Activated CD8-positive, alpha-beta memory T cell treated with anti-CD3 and anti-CD28 coated beads, Interleukin-2, amount 50 U/mL, for 48 hours (primary cell): ENCODE measurements around the gene ZSCAN10.

Source experiments
- DNase-seq: peaks from one replicate; pipeline ENCODE4 v3.0.0-alpha.2; 2020

ZSCAN10 gene

DNA sequence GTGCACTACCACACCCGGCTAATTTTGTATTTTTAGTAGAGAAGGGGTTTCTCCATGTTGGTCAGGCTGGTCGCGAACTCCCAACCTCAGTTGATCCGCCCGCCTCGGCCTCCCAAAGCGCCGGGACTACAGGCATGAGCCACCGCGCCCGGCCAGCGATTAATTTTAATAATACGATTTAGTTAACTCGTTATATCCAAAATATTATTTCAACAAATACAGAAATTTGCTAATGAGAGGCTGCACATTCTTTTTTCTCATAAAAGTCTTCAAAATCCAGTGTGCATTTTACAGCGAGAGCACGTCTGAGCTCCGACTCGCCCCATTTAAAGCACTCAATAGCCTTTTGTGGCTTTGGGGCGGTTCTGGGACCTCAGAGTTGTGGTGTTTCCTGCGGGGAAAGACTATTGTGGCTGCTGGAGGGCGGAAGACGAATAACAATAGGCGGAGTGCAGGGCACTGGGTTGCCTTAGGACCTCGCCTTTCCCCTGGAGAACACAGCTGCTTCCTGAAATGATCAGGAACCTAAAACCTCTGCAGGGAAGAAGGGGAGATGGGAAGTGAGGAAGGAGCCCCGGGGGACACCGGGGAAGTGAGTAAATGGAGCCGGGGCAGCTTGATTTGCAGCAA lies 2.9 kb upstream of the ZSCAN10 start:
- DNase-seq = no peak

DNA sequence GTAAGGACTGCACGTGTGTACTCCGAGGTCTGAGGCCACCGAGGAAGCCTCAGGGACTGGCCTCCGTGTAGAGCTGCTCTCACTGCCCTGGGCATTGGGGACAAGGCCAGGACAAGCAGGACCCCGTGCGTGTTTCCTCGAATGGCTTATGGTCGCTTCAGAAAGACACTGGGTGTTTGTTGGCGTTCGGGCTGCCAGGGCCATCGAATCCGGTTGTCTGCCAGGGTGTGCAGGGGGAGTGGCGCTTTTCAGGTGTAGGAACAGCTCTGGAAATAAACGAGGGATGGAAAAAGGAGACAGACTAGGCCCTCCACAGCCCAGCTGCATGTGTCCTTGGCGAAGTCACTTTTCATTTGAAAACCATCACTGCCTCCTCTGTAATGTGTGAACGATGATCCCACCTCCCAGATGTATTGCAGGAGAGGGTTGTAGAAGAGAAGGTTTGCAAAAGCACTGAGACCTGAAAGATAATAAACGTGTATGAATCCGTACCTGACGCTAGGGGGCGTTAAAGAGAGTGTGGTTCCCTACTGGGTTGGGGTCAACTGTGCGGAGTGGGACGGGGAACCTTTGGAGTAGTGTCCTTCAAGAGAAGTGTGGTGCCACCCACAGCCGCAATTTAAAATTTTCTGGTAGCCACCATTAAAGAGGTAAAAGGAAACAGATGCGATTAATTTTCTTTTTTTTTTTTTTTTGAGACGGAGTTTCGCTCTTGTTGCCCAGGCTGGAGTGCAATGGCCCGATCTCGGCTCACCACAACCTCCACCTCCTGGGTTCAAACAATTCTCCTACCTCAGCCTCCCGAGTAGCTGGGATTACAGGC lies 2.1 kb upstream of the ZSCAN10 start:
- DNase-seq = peak; percentile 74

DNA sequence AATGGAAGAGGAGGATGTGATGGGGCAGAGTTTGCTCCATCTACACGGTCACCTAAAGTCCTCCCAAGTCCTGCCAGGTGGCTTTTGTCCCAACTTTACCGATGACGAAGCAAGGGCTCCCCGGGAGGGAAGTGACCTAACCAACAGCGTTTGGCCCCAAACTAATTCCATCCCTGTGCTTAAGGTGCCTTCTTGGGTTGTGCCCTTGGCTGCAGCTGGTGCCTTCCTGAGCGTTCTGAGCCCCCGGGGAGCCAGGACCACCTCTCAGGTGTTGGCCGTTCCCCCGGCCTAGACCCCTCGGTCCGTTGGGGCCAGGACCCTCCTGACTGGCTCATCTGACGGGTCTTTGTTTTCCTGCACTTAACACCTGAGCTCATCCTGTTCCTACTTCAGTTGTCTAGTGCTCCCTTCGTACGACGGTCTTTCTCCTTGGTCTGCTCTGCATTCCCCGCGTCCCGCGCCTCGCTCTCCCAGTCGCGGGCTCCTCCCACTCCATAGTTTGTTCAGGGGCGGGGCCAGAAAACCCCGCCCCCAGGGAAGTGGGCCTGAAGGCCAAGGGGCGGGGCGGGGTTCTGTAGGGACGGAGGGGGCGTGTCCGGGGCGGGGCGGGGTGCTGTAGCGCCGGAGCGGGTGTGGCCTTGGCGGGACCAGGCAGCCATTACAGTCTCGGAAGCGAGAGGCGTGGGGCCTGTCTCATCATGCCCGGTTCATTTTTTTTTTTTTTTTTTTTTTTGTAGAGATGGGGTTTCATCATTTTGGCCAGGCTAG lies 822 bp upstream of the ZSCAN10 start:
- peak; percentile 95 for DNase-seq

DNA sequence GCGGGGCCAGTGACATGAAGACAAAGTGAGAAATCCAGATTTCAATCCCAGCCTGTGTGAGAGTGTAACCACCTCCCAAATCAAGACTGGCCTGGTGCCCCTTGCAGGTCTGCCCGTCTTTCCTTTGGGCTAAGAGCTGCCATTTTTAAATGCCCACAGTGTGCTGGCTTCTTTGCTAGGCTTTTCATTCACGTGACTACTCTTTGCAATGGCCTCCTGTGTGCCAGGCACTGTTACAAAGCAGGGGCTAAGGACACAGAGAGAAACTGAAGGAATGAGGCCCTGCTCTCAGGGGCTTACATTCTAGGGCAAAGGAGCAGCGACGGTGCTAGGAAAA lies 269 bp upstream of the ZSCAN10 start:
- no peak for DNase-seq

DNA sequence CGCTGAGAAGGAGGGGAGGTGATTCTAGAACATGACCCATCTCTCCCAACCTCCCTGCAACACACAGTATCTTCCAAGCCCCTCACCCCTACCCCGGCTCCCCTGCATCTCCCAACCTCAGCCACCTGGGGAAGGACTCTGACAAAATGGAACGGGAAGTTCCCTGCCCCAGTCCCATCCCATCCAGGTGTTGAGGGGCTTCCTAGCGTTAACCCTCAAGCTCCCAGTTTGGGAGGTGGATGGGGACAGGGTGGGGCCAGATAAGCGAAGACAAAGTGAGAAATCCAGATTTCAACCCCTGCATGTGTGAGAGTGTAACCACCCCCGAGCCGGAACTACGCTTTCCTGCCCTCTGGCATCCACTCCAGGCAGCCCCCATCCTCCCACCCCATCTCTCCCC lies 1.8 kb downstream of the ZSCAN10 start:
- DNase-seq = no peak

DNA sequence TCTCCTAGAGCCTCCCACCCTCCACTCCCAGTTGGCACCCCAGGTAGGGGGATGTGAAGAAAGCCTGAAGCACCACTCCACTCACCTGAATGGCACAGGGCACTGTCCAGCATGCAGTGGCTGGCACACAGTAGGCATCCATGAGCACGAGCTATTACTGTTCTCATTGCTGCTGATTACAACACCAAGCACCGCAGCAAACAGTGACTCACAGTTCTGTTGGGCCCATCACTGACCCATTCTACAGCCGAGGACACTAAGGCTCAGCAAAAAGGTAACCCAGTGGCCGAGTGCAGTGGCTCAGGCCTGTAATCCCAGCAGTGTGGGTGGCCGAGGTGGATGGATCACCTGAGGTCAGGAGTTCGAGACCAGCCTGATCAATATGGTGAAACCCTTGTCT lies 2.7 kb downstream of the ZSCAN10 start:
- no peak for DNase-seq

DNA sequence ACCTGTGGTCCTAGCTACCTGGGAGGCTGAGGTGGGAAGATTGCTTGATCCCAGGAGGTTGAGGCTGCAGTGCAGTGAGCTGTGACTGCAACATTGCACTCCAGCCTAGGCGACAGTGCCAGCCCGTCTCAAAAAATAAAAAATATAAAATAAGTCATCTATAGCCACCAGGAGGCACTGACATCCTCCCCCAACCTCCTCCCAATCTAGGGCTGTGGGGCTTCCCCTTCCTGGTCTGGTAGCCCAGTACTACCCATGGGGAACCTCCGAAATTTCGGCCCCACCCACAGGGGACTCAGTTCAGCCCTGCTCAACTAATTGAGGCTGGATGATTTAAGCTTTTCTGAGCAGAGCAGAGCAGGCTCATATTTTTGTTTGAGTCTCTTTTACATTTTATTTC lies 3.2 kb downstream of the ZSCAN10 start:
- peak; percentile 72 for DNase-seq

DNA sequence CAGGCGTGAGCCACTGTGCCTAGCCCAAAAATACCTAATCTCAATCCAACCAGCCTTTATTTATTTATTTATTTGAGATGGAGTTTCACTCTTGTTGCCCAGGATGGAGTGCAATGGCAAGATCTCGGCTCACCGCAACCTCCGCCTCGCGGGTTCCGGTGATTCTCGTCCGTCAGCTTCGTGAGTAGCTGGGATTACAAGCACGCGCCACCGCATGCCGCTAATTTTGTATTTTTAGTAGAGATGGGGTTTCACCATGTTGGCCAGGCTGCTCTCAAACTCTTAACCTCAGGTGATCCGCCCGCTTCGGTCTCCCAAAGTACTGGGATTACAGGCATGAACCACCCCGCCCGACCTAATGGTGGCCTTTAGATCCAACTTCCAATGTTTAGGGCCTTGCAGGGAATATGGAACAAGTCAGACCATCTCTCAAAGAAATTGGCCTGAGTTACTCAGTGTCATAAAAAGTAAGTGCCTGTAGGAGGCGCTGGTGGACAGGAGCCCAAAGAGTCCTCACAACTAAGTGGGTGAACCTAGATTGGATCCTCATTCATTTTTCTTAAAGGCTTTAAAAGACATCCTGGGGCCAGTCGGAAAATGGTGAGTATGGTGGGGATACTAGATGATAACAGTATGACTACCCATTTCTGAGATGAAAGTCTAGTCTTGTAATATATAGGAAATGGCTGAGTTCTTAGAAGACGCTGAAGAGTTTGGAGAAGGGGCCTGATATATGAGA lies 4.6 kb downstream of the ZSCAN10 start:
- DNase-seq = no peak

DNA sequence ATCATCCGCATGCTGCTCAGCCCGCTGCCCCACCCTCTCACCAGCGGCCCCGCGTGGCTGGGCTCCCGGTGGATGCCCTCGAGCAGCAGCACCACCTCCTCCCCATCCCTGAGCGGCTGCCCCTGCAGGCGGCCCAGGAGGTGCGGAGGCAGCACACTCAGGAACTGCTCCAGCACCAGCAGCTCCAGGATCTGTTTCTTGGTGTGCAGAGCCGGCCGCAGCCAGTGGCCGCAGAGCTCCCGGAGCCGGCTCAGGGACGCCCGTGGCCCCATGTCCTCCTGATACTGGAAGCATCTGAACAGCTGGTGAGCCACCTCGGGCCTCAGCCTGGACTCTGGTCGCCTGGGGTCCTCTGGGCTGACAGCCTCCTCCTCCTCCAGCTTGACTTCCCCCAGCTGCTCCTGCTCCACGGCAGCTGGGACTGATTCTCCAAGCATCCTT lies 6.6 kb downstream of the ZSCAN10 start:
- no peak for DNase-seq

DNA sequence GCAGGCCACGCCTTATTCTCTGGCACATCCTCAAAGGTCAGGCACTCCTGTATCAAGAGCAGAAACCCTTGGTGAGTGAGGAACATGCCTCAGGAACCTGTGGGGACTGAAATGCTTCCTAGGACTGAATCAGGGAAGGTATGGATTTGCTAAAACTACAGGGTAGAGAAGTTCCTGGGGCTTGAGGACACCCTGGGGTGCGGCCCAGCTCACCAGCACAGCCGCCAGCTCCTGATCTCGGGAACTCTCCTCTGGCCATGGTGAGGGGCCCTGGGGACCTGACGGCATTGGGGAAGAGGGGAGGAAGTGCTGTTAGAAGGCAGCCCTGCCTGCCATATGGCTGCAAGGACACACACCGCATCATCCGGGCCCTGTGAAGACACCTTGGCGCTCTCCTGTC lies 7.5 kb downstream of the ZSCAN10 start:
- DNase-seq = no peak

DNA sequence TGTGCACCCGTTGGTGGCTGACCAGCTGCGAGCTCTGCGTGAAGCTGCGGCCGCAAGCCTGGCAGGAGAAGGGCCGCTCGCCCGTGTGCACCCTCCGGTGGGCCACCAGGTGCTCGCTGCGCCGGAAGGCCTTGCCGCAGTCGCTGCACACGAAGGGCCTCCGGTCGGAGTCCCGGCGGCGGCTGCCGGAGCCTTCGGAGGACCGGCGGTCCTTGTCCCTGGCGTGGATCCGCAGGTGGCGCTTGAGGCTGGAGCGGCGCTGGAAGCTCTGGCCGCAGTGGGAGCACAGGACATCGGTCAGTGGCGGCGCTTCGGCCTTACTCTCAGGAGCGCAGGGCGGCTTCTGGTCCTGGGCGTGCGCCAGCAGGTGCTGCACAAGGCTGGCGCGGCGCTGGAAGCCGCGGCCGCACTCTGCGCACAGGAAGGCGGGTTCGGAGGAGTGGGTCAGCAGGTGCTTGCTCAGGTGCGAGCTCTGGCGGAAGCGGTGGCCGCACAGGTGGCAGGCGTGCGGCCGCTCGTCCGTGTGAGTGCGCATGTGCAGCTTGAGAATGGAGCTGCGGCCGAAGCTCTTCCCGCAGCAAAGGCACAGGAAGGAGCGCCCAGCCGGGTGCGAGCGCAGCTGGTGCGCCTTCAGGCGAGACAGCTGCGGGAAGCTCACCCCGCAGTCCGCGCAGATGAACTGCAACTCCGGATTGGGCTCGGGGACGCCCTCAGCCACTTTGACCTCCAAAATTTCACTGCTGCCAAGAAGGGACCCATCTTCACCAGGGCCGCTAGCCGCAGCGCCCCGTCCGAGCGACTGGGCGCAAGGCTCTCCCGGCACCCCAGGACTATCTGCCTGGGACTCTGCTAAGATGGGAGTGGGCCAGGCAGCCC lies 9.1 kb downstream of the ZSCAN10 start:
- no peak for DNase-seq

DNA sequence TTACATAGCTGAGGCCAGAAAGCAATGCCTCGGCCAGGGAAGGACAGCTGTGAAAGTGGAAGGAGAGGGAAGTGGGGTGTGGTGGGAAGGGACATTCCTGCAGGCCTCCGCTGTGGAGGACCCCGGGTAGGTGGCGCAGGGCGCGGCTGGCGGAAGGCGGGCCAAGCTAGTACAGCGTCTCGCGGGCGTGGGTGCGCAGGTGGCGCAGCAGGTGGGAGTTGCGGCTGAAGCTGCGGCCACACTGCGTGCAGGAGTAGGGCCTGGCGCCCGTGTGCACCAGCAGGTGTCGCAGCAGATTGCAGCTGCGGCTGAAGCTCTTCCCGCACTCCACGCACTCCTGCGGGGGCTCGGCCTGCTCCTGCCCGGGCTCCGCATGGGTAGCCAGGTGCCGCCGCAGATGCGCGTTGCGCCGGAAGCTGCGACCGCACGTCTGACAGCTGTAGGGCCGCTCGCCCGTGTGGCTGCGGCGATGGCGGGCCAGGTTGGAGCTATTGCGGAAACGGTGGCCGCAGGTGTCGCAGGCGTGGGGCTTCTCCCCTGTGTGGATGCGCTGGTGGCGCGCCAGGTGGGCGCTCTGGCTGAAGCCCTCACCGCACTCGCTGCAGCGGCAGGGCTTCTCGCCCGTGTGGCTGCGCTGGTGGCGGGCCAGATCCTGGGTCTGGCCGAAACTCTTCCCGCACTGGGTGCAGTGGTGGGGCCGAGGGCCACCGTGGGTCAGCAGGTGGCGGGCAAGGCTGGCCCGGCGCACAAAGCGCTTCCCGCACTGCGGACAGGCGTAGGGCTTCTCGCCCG lies 10.0 kb downstream of the ZSCAN10 start:
- DNase-seq = no peak

DNA sequence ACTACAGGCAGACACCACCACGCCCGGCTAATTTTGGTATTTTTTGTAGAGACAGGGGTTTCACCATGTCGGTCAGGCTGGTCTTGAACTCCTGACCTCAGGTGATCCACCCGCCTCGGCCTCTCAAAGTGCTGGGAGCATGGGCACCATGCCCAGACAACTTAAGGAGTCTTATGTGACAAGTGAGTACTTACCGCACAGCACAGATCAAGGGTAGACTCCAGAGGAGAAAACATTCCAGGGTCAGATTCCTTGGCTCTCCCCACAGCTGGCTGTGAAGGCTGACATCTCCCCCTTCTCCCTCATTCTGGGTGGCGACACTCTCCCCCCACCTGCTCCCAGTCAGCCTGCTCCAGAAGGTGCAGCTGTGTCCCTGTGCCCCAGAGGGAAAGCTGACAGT lies 10.6 kb downstream of the ZSCAN10 start:
- DNase-seq = no peak

DNA sequence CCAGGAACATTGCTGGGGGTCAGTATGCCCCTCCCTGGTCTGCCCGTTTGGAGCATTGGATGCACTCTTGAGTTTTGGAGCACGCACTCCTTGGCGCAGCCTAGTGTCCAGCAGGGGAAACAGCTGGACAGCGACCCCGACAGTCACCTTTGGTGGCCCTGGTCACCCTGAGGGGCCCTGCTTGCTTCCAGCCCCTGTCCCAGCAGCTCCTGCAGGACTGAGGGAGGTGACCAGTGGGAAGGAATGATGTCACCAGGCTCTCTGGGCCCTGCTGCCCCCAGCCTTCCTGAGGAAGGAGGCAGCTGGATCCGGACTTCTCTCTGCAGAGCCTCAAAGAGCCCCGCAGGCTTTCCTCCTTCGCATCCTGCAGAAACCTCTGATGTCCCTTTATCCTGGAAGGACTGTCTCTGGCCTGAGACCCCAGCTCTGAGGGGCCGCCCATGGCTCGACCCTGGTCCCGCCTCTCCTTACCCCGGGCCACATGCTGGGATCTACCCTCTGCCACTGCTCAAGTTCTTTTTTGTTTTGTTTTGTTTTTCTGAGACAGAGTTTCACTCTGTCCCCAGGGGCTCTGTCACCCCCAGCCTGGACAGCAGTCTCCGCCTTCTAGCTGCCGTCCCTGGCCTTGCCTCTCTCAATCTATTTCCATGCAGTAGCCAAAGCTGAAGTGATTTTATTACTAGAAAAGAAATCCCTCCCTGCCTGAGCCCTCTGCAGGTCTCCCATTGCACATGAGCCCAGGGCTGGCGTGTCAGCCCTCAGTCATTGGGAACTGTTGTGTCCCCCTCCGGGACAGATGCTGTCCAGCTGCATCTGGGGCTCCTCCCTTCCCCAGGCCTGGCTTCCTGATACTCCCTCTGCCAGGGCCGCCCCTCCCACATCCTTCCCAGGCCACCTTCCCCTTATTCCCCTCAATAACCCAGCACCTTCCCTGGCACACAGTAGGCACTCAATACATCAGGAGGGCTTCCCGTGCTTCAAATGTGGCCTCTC lies 11.6 kb downstream of the ZSCAN10 start:
- DNase-seq = no peak

DNA sequence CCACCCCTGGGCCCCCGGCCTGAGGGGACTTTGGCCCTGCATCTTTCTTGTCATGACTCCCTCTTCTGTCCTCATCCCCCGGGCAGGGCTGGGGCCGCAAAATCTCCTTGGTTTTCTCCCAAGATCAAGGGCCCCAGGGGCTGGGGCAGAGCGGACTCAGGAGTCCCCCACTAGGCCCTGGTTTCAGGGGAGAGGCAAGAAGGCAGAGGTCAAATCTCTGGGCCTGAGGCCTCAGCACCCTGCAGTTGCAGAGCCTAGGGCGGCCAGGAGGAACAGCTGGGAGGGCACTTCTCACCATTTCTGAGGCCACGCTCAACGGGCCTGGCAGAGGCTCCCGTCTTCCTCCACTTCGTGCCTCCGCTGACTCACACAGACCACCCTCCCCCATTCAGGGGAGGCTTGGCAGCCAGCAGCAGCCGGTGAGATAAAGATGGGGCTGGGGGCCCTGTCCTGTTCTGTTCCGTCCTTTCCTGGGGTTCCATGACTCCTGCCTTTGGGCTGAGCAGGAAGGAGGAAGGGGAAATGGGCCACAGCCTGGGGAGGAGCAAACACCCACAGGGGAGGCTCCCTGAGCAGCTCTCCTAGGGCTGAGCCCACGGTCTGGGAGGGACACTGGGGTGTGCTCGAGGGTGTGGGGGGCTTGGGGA lies 12.4 kb downstream of the ZSCAN10 start:
- no peak for DNase-seq

DNA sequence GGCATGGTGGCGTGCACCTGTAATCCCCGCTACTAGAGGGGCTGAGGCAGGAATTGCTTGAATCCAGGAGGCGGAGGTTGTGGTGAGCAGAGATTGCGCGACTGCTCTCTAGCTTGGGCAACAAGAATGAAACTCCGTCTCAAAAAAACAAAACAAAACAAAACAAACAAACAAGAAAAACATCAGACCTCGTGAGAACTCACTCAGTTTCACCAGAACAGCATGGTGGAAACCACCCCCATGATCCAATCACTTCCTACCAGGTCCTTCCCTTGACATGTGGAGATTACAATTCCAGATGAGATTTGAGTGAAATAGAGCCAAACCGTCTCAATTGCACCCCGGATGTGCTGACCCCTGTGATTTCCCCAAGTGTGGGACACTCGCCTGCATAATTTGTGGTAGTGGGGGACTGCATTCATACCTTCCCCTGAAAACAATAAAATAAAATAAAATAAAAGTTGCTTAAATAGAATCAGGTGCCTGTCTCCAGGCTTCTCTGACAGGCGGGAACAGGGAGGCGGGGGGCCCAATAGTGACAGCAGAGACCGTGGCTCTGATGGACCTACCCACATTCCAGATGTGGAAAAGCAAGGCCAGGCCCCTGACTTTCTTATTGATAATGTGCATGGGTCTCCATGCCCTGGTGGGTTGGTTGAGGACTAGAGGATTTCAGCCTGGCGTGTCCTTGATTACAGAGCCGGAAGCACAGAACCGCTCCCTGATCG lies 13.1 kb downstream of the ZSCAN10 start:
- DNase-seq = no peak

DNA sequence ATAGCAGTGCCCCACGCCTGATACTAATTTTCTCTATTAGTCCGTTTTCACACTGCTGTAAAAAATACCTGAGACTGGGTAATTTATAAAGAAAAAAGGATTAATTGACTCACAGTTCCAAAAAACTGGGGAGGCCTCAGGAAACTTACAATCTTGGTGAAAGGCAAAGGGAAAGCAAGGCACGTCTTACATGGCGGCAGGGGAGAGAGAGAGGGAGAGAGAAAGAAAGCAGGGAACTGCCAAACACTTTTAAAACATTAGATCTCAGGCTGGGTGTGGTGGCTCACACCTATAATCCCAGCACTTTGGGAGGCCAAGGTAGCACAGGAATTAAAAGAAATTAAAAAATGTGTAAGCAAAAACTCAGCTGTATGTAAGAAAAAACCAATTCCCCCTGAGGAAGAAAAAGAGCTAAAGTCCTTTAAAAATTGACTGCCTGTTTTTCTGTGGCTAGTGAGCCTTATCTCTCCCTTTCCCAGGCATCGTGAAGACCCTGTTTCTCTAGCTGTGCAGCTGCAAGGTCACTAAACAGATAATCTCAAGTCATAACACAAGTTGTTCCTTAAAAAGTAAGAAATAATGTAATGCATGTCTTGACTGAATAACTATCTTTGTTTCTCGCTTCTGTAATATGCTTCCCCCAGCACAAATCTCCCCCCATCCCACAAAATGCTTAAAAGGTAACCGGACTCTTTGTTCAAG lies 14.0 kb downstream of the ZSCAN10 start:
- DNase-seq = no peak

DNA sequence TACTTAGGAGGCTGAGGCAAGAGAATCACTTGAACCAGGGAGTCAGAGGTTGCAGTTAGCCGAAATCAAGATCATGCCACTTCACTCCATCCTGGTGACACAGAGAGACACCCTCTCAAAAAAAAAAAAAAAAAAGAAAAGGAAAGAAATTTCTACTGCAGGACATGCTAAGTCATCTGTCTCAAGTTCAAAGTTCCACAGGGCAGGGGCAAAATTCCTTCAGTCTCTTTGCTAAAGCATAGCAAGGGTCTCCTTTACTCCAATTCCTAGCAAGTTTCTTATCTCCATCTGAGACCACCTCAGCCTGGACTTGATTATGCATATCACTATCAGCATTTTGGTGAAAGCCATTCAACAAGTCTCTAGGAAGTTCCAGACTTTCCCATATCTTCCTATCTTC lies 14.6 kb downstream of the ZSCAN10 start:
- no peak for DNase-seq
